ENCODE measurements around the gene TASOR.

- TF ChIP-seq REST (IDR thresholded peaks at IDR 0.05; ENCODE audit: low read depth) = no peak
- no peak for TF ChIP-seq FOXM1 (IDR thresholded peaks at IDR 0.05; ENCODE audit: borderline replicate concordance, low read depth)
Measured at GRCh38 chr3:56688191-56688590, 5.1 kb upstream of the TASOR start.
